HEK293 (cell line): ENCODE measurements around the gene TOM1L2.
A peak's percentile ranks its signal among the peaks of the same experiment; 100 is the strongest.
"Not testable (repeated sequence)": the region's sequence is repeated elsewhere in the genome, so short reads cannot be mapped to it uniquely, and the experiment has no call there.

Experiments
- CTCF ChIA-PET: fragments of 350-600 bp; formaldehyde crosslinking; extraction: SDS; loops from one replicate; lab custom pipeline; 2021; ENCODE audit warnings: antibody characterized with exemption; lab: Yijun Ruan, JAX
- POLR2A ChIA-PET: fragments of 300-600 bp; formaldehyde crosslinking; extraction: SDS; loops from one replicate; lab custom pipeline; 2020; ENCODE audit warnings: antibody characterized with exemption, inconsistent platforms; lab: Yijun Ruan, JAX
- H3K27ac ChIP-seq: fragments of 200-500 bp; sonication (Bioruptor generic); 2 replicates; pipeline ENCODE4 v1.5.1; 2014; ENCODE audit warnings: low read depth, low read length, control low read depth, inconsistent platforms; ENCODE audit errors: extremely low read depth
- H3K36me3 ChIP-seq, 2 experiments: fragments of 200-500 bp in 1 of 2; sonication (Bioruptor generic) in 1 of 2; 1 replicate in 1 of 2; 2 replicates in 1 of 2; pipeline ENCODE4 v1.5.1; 2014 to 2017; ENCODE audit warnings: inconsistent platforms in 2 of 2, low read length in 2 of 2; ENCODE audit not compliant: control insufficient read depth in 2 of 2, insufficient read depth in 1 of 2
- H3K4me1 ChIP-seq: fragments of 200-500 bp; sonication (Bioruptor generic); 2 replicates; pipeline ENCODE4 v1.5.1; 2014; ENCODE audit warnings: mild to moderate bottlenecking, low read length, inconsistent platforms; ENCODE audit not compliant: control insufficient read depth, insufficient read depth
- H3K4me3 ChIP-seq: 2 replicates; pipeline ENCODE4 v1.5.1; 2011; ENCODE audit warnings: low read depth, mild to moderate bottlenecking, control low read depth, low read length, moderate library complexity
- H3K9me3 ChIP-seq: fragments of 200-500 bp; sonication (Bioruptor generic); 2 replicates; pipeline ENCODE4 v1.5.1; 2014; ENCODE audit warnings: low read depth, low read length, inconsistent platforms; ENCODE audit not compliant: control insufficient read depth, insufficient read depth
- BCL11B ChIP-seq: fragments of 450-650 bp; formaldehyde crosslinking; IDR thresholded peaks from 2 replicates; pipeline ENCODE4 v1.5.1; 2016; ENCODE audit warnings: low read depth, missing biosample characterization, missing genetic modification characterization
- GLIS1 ChIP-seq: fragments of 450-650 bp; formaldehyde crosslinking; IDR thresholded peaks from 2 replicates; pipeline ENCODE4 v1.5.1; 2016; ENCODE audit warnings: missing biosample characterization, missing genetic modification characterization
- OSR2 ChIP-seq: fragments of 450-650 bp; formaldehyde crosslinking; IDR thresholded peaks from 2 replicates; pipeline ENCODE4 v1.5.1; 2016; ENCODE audit warnings: missing biosample characterization, missing genetic modification characterization
- SALL2 ChIP-seq: fragments of 450-650 bp; formaldehyde crosslinking; IDR thresholded peaks from 2 replicates; pipeline ENCODE4 v1.5.0; 2017; ENCODE audit warnings: missing biosample characterization, mild to moderate bottlenecking, missing genetic modification characterization, borderline replicate concordance
- WT1 ChIP-seq: fragments of 450-650 bp; formaldehyde crosslinking; IDR thresholded peaks from 2 replicates; pipeline ENCODE4 v1.5.1; 2016; ENCODE audit warnings: missing biosample characterization, missing genetic modification characterization
- YY1 ChIP-seq: fragments of 450-650 bp; formaldehyde crosslinking; IDR thresholded peaks from 2 replicates; pipeline ENCODE4 v1.5.1; 2018; ENCODE audit warnings: missing biosample characterization, missing genetic modification characterization
- ZFP37 ChIP-seq: fragments of 450-650 bp; formaldehyde crosslinking; IDR thresholded peaks from 2 replicates; pipeline ENCODE4 v1.5.1; 2016; ENCODE audit warnings: missing biosample characterization, missing genetic modification characterization
- ZIC2 ChIP-seq: fragments of 450-650 bp; formaldehyde crosslinking; IDR thresholded peaks from 2 replicates; pipeline ENCODE4 v1.5.1; 2016; ENCODE audit warnings: missing biosample characterization, missing genetic modification characterization
- ZNF10 ChIP-seq: fragments of 450-650 bp; formaldehyde crosslinking; IDR thresholded peaks from 2 replicates; pipeline ENCODE4 v1.5.1; 2017; ENCODE audit warnings: missing biosample characterization, missing genetic modification characterization
- ZNF121 ChIP-seq: fragments of 450-650 bp; formaldehyde crosslinking; IDR thresholded peaks from 2 replicates; pipeline ENCODE4 v1.5.1; 2016; ENCODE audit warnings: missing biosample characterization, missing genetic modification characterization
- ZNF366 ChIP-seq: fragments of 450-650 bp; formaldehyde crosslinking; conservative IDR thresholded peaks from 2 replicates; pipeline ENCODE4 v1.5.1; 2016; ENCODE audit warnings: missing biosample characterization, missing genetic modification characterization
- ZNF394 ChIP-seq: fragments of 450-650 bp; formaldehyde crosslinking; IDR thresholded peaks from 2 replicates; pipeline ENCODE4 v1.5.1; 2016; ENCODE audit warnings: missing biosample characterization, missing genetic modification characterization, mild to moderate bottlenecking, moderate library complexity, borderline replicate concordance
- ZNF48 ChIP-seq: fragments of 450-650 bp; formaldehyde crosslinking; IDR thresholded peaks from 2 replicates; pipeline ENCODE4 v1.5.1; 2016; ENCODE audit warnings: missing biosample characterization, missing genetic modification characterization
- ZNF513 ChIP-seq: fragments of 450-650 bp; IDR thresholded peaks from 2 replicates; pipeline ENCODE4 v1.5.1; 2018; ENCODE audit warnings: missing biosample characterization, missing genetic modification characterization
- ZNF544 ChIP-seq: fragments of 450-650 bp; formaldehyde crosslinking; IDR thresholded peaks from 2 replicates; pipeline ENCODE4 v1.5.0; 2017; ENCODE audit warnings: missing biosample characterization, missing genetic modification characterization
- ZNF585B ChIP-seq: fragments of 450-650 bp; formaldehyde crosslinking; IDR thresholded peaks from 2 replicates; pipeline ENCODE4 v1.5.1; 2016; ENCODE audit warnings: missing biosample characterization, missing genetic modification characterization
- ZNF658 ChIP-seq: fragments of 450-650 bp; formaldehyde crosslinking; IDR thresholded peaks from 2 replicates; pipeline ENCODE4; 2016; ENCODE audit warnings: missing biosample characterization, missing genetic modification characterization
- ZNF785 ChIP-seq: fragments of 450-650 bp; formaldehyde crosslinking; IDR thresholded peaks from 2 replicates; pipeline ENCODE4 v1.5.1; 2016; ENCODE audit warnings: missing biosample characterization, missing genetic modification characterization
- TF ChIP-seq, protein P1 (sequence below): fragments of 450-650 bp; formaldehyde crosslinking; IDR thresholded peaks from 2 replicates; pipeline ENCODE4 v1.5.1; 2016; ENCODE audit warnings: missing biosample characterization, missing genetic modification characterization
- TF ChIP-seq, protein P2 (sequence below): fragments of 450-650 bp; formaldehyde crosslinking; IDR thresholded peaks from 2 replicates; pipeline ENCODE4 v1.5.1; 2016; ENCODE audit warnings: missing biosample characterization, missing genetic modification characterization, low read depth

Gene TOM1L2

GRCh38 chr17:17939941-17940340, 32.3 kb downstream of the TOM1L2 start:
- CTCF ChIA-PET: interaction anchor here (1.0 to 8.4 kb wide), 5 partner anchors 11 to 93 kb away, joined by 3 to 59 read pairs (median 4); no protein-coding TSS in a partner anchor
- peak; percentile 71 for TF ChIP-seq ZNF121 (tag by site-specific recombination)
- not testable (repeated sequence) for H3K9me3 ChIP-seq, H3K4me3 ChIP-seq, H3K27ac ChIP-seq, H3K36me3 ChIP-seq
- H3K4me1 ChIP-seq: peaks cover 55% of the 10 kb centered on the region
- POLR2A ChIA-PET: interaction anchor here (0.6 to 2.9 kb wide), 8 partner anchors 12 to 104 kb away, joined by 3 to 16 read pairs (median 4); partner anchors contain the start of genes ATPAF2, DRC3, GID4 and SREBF1

DNA sequence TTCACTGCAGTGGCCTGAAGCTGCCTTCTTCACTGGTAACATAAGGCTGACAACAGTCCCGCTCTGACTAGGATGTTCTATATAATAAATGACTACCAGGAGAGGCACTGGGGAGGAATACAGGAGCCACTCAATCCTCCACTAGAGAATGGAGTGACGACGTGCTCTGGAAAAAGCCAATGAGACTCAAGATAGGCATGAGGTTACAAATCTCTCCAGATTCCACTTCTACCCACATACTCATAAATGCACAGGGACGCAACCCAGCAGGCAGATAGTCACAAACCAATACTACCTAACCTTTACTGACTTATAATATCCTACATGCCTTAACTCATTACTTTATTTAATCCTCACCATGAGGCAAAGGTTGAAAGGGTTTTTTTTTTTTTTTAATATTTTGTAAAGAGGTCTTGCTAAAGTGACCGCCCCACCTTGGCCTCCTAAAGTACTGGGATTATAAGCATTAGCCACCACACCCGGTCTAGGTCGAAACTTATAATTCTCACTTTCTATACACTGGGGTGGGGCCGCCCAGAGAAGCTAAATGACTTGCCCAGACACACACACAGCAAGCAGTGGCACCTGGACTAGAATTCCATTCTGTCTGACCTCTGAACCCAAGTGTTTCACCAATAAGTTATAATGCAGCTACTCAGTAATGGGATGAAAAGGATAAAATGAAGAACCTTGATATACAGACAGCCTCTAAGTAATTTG, 33.7 kb downstream of the TOM1L2 start:
- CTCF ChIA-PET: no interaction called here
- H3K9me3 ChIP-seq: no peaks in the 10 kb centered on the region
- peaks cover 51% of the 10 kb centered on the region for H3K4me1 ChIP-seq
- no peaks in the 10 kb centered on the region for H3K36me3 ChIP-seq
- TF ChIP-seq, protein P1, sequence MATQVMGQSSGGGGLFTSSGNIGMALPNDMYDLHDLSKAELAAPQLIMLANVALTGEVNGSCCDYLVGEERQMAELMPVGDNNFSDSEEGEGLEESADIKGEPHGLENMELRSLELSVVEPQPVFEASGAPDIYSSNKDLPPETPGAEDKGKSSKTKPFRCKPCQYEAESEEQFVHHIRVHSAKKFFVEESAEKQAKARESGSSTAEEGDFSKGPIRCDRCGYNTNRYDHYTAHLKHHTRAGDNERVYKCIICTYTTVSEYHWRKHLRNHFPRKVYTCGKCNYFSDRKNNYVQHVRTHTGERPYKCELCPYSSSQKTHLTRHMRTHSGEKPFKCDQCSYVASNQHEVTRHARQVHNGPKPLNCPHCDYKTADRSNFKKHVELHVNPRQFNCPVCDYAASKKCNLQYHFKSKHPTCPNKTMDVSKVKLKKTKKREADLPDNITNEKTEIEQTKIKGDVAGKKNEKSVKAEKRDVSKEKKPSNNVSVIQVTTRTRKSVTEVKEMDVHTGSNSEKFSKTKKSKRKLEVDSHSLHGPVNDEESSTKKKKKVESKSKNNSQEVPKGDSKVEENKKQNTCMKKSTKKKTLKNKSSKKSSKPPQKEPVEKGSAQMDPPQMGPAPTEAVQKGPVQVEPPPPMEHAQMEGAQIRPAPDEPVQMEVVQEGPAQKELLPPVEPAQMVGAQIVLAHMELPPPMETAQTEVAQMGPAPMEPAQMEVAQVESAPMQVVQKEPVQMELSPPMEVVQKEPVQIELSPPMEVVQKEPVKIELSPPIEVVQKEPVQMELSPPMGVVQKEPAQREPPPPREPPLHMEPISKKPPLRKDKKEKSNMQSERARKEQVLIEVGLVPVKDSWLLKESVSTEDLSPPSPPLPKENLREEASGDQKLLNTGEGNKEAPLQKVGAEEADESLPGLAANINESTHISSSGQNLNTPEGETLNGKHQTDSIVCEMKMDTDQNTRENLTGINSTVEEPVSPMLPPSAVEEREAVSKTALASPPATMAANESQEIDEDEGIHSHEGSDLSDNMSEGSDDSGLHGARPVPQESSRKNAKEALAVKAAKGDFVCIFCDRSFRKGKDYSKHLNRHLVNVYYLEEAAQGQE (tag by site-specific recombination): no peak
- TF ChIP-seq ZNF658 (no peak), ZNF48 (tag by site-specific recombination) (no peak), SALL2 (tag by site-specific recombination) (no peak), OSR2 (tag by site-specific recombination) (peak; percentile 54; the same call in 1 of the 2 replicates), WT1 (0 out of 2 replicates have a peak, but pooled peaks have one; percentile 0), YY1 (tag by site-specific recombination) (no peak), BCL11B (tag by site-specific recombination) (no peak), ZNF366 (no peak), ZNF585B (tag by site-specific recombination) (no peak), ZFP37 (no peak), ZNF544 (tag by site-specific recombination) (no peak), ZNF785 (tag by site-specific recombination) (no peak)
- TF ChIP-seq, protein P2, sequence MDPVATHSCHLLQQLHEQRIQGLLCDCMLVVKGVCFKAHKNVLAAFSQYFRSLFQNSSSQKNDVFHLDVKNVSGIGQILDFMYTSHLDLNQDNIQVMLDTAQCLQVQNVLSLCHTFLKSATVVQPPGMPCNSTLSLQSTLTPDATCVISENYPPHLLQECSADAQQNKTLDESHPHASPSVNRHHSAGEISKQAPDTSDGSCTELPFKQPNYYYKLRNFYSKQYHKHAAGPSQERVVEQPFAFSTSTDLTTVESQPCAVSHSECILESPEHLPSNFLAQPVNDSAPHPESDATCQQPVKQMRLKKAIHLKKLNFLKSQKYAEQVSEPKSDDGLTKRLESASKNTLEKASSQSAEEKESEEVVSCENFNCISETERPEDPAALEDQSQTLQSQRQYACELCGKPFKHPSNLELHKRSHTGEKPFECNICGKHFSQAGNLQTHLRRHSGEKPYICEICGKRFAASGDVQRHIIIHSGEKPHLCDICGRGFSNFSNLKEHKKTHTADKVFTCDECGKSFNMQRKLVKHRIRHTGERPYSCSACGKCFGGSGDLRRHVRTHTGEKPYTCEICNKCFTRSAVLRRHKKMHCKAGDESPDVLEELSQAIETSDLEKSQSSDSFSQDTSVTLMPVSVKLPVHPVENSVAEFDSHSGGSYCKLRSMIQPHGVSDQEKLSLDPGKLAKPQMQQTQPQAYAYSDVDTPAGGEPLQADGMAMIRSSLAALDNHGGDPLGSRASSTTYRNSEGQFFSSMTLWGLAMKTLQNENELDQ (tag by site-specific recombination): no peak
- TF ChIP-seq, all 188 proteins: peak for 2
- Histone ChIP-seq H3K27ac (no peak overlapping the region), H3K4me3 (no peak overlapping the region)
- POLR2A ChIA-PET: interaction anchor here (2.9 kb wide), 1 partner anchor 17 kb away, joined by 8 read pairs; no protein-coding TSS in a partner anchor

DNA sequence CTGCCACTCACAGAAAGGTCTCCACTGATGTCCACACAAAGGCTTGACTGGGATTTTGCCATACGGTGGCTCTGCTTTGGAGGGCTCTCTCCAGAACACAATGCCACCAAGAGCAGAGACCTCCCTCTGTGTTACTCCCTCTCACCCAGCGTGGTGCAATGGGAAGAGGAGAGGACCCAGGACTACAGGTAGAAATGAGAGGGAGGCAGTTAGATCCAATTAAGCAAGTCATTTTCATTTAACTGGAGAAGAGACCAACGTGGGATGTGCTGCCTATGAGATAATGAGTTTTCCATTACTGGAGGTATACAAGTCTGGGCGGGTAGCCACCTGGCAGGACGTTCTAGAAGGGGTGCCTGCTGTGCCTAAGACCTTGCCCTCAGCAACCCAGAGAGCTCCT, 34.2 kb downstream of the TOM1L2 start:
- ChIA-PET CTCF (interaction anchor here (0.7 kb wide), 1 partner anchor 20 kb away, joined by 3 read pairs; no protein-coding TSS in a partner anchor), POLR2A (no interaction called here)
- peaks cover 45% of the 10 kb centered on the region for H3K4me1 ChIP-seq
- no peaks in the 10 kb centered on the region for H3K9me3 ChIP-seq
- H3K4me3 ChIP-seq: no peak overlapping the region
- no peaks in the 10 kb centered on the region for H3K36me3 ChIP-seq
- TF ChIP-seq ZIC2 (tag by site-specific recombination): peak; percentile 53
- TF ChIP-seq WT1: 0 out of 2 replicates have a peak, but pooled peaks have one; percentile 22
- no peak for TF ChIP-seq ZNF10 (tag by site-specific recombination)
- no peak for TF ChIP-seq ZNF513 (tag by site-specific recombination)
- TF ChIP-seq GLIS1 (tag by site-specific recombination): peak; percentile 67
- no peak for TF ChIP-seq ZNF394 (tag by site-specific recombination)
- no peak overlapping the region for H3K27ac ChIP-seq
